ENCODE data around the gene CD300LB.
A peak's percentile ranks its signal among the peaks of the same experiment; 100 is the strongest.

The CD300LB gene

DNA sequence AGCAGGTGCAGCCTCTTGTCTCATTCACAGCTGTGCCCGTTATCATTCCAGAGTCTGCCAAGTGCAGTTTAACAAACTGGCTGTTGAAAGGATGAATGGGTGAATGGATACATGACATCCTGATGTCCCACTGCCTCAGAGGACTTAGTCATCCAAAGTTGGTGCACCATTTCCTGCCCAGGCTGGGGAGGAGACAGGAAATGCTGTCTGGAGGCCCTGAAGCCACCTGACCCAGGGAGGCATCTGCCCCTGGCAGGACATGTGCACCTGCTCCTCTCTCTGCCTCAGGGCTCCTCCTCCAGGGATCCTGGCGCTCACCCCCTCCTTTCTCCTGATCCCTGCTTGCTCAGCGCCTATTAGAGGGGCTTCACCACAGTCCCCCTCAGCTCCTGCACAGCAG, 16.5 kb upstream of the CD300LB start:
- DNase-seq, result no peak

DNA sequence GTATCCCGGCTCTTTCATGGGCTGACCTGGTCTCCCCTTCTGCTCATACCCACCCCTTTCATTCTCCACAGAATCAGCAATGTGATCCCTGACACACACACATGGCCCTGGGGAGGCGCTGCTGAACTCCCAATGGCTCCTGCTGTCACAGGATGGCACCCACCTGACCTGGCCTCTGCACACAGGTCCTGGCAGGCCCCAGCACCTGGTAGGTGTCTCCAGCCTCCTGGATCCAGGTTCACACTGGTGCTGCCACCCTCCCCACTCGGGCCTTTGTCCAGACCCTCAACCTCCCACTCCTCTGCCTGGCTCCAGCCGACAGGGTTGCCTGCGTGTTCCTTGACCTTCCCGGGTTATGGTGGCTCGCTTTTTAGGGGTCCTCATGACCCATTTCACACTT, 16.0 kb upstream of the CD300LB start:
- no peak for DNase-seq

GRCh38 chr17:74546586-74546985, 15.3 kb upstream of the CD300LB start:
- no peak for DNase-seq

DNA sequence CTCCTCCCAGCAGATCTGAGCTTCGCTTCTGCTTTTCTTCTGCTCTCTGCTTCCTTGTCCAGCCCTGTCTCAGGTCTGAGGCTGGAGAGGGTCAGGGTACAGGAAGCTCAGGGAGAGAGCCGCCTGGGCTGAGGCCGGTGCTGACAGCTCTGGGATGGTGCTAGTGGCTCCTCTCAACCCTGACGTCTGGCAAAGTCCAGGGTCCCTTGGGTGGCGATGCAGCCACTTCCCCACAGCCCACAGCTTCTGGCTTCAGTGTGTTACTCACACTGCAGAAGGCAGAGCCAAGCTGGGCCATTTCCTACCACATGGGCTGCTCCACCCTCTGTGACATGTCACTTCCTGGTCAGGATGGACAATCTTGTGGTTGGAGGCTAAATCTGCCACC, 14.6 kb upstream of the CD300LB start, which contains the start of gene CD300C:
CD300C (minus strand) TSS at position 273 of the 388 bp plus-strand sequence. CDS start 333 bp downstream, outside the sequence.
- no peak for DNase-seq

DNA sequence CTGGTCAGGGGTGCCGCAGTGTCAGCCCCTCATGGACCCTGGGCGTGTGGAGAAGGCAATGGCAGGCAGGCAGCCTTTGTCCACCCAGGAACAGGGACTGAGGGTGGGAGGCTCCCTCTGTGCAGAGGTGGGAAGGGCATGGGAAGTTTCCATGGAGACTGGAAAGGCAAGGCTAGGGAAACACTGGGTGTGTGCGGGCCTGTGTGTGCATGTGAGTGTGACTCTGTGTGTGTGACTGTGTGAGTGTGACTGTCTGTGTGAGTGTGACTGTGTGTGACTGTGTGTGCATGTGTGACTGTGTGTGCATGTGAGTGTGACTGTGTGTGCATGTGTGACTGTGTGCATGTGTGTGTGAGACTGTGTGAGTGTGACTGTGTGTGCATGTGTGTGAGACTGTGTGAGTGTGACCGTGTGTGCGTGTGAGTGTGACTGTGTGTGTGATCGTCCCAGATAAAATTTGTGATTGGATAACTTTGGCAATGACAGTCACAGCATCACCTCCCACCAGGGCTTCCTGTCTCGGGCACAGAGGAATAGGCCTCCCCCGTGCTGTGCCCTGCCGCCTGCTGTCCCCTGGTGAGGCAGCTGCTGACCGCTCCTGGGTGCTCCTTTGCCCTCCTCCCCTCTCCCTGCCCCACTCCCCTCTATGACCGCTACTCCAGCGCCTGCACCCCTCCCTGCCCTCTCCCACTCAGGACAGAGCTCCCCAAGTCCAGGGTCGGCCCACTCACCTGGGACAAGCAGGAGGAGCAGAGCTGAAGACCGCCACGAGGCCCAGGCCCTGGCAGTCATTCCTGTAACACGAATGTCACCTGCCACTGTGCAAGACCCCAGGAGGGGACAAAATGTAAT, 13.9 kb upstream of the CD300LB start:
- no peak for DNase-seq

DNA sequence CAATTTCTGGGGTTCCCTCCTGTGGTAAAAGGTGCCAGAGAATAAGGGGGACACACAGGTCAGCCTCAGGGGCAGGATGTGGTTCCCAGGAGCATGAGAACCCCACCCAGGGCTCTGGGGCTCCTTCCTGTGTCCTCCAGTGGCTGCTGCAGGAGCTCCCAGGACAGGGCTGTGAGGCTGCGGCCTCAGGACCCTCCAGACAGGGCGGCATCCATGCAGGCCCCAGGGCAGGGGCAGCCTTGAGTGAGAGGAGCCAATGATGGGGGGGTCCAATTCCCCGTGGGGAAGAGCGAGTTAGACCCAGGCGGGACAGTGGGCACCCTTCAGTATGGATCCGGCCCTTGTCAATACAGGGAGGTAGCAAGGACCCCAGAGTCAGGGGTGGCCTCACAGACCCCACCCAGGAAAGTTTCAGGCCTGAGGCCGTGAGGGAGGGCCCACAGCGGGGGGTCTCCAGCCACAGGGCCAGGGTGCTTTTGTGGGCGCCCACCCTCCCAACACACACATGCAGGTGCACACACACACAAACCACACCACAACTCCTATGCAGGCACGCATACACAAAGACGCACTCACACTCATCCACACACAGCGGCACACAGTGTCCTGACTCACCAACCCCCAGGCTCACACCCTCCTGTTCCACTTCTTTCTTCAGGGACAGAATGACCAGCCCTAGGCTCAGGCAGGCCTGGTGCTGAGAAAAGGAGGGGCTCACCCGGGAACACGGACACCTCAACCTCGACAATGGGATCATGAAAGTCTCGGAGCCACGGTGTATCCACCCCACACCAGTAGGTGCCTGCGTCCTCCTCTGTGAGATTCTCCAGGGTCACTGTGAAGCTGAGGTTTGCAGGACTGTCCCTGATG, 12.9 kb upstream of the CD300LB start:
- no peak for DNase-seq

DNA sequence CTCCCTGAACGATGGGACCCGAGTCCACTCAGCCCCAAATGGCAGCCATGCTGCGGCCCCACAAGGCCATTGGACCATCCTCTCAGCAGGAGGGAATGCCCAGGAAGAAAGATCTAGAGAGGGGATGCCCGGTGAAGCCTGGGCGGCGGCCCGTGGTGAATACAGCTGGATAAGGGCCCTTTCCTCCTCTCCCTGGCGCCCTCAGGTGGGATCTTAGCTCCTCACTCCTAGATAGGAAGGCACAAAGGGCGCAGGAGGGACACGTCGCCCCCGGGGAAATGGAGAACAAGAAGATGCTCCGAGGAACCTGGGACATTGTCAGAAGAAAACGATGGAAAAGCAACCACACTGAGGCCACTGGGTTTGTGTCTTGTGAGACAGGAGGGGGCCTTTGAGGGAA, 12.1 kb upstream of the CD300LB start:
- no peak for DNase-seq

DNA sequence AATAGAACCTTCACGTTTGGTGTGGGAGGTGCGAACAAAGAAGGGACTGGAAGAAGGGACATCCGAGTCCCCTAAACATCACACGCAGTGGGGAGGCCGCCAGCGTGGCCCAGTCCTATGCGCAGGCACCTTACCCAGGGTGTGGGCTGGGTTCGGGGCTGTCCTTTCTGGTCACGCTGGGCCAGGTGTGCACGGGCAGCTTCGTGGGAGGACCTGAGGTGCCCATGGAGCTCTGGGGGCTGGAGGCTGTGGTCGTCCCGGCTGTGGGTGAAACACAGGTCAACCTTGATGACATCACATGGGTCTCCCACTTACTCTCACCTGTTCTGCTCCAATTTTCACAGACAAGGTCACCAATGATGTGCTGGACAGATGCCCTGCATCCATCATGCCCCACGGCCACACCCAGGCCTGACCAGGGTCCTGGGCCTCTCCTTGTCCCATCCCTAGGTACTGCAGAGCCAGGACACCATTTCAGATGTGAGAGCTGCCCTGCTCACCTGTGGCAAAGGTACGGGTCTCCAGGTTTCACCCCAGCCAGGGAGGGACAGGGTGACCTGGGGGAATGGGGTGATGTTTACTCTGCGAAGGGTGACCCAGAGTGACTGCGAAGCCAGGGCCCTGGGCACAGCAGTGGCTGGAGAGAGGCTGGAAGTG, 11.6 kb upstream of the CD300LB start:
- DNase-seq, result no peak

DNA sequence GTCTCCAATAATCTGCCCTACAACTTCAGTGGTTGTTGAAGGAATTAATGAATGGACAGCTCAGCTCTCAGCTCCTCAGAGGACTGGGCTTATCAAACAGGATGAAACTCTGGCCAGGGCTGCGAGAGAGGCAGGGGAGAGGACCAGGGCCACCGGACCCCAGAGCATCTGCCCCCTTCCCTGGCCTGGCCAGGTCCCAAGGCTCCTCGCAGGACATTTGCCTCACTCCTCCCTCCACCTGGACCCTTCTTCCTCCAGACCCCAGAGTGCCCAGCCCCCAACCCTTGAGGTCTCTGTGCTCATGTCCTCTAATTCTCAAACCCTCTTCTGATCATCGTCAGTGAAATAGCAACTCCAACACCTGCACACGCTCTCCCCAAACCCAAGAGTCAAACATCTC, 10.9 kb upstream of the CD300LB start:
- DNase-seq, result no peak

DNA sequence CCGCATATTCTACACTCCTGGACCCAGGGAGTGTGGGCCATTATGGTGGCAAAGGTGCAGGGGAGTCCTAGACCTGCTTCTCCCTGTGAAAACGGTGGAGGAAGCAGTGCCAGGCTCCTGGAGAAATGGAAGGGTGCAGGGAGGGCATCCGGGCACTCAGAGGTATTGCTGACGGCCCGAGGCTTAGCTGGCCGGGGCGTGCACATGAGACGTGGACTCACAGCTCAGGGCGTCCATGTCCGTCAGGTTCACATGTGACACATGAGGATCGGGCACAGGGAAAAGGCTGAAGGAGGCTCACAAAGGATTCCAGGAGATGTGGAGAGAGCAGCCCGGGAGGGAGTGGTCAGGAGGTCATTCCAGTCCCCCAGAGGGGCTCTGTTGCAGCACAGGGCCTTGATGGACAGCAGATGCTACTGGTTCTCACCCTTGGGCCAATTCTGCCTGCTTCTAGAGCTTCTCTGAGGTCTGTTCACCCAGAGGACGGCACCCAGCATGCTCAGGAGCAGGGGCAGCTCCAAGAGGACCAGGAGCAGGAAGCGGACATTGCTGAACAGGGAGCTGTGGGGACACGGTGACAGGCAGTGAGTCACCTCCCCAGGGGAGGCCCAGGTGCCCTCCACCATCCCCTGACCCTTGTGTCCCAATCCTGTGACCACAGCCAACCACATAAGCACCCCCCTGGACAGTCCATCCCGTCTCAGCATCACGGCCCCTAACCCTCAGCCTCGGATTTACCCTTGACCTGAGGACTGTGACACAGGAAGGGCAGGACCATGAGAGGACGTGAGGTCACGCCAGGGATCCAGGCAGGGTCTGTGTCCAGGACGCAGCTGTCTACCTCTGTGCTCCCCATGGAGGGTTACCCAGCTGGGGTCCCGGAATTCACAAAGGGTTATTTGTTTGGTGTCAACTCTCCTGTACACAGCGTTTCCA, 10.2 kb upstream of the CD300LB start:
- no peak for DNase-seq

DNA sequence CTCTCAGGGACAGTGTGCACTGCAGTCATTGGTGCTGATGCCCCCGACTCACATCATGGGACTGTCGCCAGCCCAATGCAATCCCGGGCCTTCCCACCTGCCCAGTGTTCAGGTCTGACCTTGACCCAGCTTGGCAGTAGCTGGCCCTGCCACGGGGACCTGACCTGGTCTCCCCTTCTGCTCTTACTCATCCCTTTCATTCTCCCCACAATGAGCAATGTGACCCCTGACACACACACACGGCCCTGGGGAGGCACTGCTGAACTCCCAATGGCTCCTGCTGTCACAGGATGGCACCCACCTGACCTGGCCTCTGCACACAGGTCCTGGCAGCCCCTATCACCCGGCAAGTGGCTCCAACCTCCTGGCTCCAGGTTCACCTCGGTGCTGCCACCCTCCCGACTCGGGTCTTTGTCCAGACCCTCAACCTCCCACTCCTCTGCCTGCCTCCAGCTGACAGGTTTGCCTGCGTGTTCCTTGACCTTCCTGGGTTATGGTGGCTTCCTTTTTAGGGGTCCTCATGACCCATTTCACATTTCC, 8.1 kb upstream of the CD300LB start:
- DNase-seq, result no peak

DNA sequence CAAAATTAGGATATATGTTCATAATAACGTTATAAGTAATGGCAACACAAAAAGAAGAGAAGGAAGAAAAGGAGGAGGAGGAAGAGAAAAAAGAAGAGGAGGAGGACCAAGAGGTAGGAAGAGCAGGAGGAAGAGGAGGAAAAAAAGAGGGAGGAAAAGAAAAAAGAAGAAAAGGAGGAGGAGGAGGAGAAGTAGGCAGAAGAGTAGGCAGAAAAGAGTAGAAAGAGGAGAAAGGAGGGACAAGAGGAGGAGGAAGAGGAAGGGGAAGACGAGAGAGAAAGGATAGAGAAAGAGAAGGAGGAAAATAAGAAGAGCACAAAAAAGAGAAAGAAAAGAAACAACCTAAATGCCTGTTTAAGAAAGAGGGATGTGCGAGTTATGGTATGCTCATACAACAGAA, 5.6 kb upstream of the CD300LB start:
- DNase-seq, result no peak

DNA sequence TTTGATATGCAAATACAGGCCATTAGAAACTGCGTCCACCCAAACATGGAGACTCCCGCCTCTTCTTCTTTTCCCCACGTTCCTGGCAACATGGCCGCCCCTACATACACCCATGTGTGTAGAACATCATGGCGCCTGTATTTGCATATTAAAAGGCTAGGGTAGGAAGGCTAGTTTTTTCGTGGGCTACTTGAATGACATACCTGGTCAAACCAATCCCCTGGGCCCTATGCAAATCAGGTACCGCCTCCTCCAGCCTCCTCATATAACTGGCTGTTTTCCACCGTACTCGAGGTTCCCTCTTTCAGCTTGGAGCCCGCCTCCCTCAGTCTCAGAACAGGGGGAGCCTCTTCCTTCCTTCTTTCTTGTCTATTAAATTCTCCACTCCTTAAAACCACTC, 840 bp upstream of the CD300LB start:
- peak; percentile 3 for DNase-seq

DNA sequence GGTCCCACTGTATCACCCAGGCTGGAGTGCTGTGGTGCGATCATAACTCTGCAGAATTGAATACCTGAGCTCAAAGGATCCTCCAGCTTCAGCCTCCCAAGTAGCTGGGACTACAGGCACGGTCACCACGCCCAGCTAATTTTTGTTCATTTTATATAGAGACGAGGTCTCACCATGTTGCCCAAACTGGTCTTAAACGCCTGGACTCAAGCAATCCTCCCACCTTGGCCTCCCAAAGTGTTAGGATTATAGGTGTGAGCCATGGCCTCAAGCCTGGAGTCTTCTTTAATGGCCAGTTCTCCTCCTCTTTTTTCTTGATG, 484 bp downstream of the CD300LB start:
- peak; percentile 1 for DNase-seq

GRCh38 chr17:74529243-74529642, 2.0 kb downstream of the CD300LB start:
- peak; percentile 2 for DNase-seq

- DNase-seq, result peak; percentile 1
Measured at GRCh38 chr17:74528491-74529199, 2.6 kb downstream of the CD300LB start.

DNA sequence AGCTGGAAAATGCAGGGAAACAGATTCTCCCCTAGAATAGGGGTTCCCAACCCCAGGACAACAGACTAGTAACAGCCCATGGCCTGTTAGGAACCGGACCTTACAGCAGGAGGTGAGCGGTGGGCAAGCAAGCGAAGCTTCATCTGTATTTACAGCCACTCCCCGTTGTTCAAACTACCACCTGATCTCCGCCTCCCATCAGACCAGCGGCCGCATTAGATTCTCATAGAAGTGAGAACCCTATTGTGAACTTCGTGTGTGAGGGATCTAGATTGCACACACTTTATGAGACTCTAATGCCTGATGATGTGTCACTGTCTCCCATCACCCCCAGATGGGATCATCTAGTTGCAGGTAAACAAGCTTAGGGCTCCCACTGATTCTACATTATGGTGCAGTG, 3.5 kb downstream of the CD300LB start:
- peak; percentile 1 for DNase-seq

GRCh38 chr17:74527081-74527480, 4.2 kb downstream of the CD300LB start:
- DNase-seq, result no peak

- DNase-seq, result no peak
Measured at GRCh38 chr17:74526681-74527080, 4.6 kb downstream of the CD300LB start.

- no peak for DNase-seq
Measured at GRCh38 chr17:74525781-74526288, 5.4 kb downstream of the CD300LB start.

- no peak for DNase-seq
Measured at GRCh38 chr17:74525465-74525725, 5.9 kb downstream of the CD300LB start.
